Neural cell (in vitro differentiated cells): Measurements from ENCODE around the gene ELAC1. TPM values are rescaled to one million over a fixed set of nuclear protein-coding genes. Genes with fewer than 3 reads are reported as not detected.

Experiments
- H2AFZ ChIP-seq: fragments of 200-600, 300-800 bp; sonication (generic), shearing (Covaris generic); 2 replicates; pipeline ENCODE4 v1.6.0; 2014; ENCODE audit warnings: low read depth, mild to moderate bottlenecking, antibody characterized with exemption, low read length, moderate library complexity
- H3F3A ChIP-seq: fragments of 200-600 bp; shearing (Covaris generic); 2 replicates; pipeline ENCODE4 v1.6.1; 2016; ENCODE audit warnings: mild to moderate bottlenecking, moderate library complexity, mixed read lengths, antibody characterized with exemption, low read length; ENCODE audit not compliant: insufficient read depth, poor library complexity, severe bottlenecking
- H3K27ac ChIP-seq: fragments of 200-600, 300-800 bp; sonication (generic), shearing (Covaris generic); 2 replicates; pipeline ENCODE4 v1.5.1; 2014; ENCODE audit warnings: mild to moderate bottlenecking, low read length, moderate library complexity
- H3K27me3 ChIP-seq: fragments of 300-800, 200-600 bp; sonication (generic), shearing (Covaris generic); 2 replicates; pipeline ENCODE4 v1.6.0; 2014; ENCODE audit warnings: mild to moderate bottlenecking, low read depth, low read length, moderate library complexity; ENCODE audit not compliant: insufficient read depth
- H3K36me3 ChIP-seq: fragments of 300-800, 200-600 bp; sonication (generic), shearing (Covaris generic); 2 replicates; pipeline ENCODE4 v1.5.1; 2014; ENCODE audit warnings: mild to moderate bottlenecking, antibody characterized with exemption, low read length, moderate library complexity; ENCODE audit not compliant: insufficient read depth
- H3K4me2 ChIP-seq: fragments of 300-800, 200-600 bp; sonication (generic), shearing (Covaris generic); 2 replicates; pipeline ENCODE4 v1.6.0; 2014; ENCODE audit warnings: mild to moderate bottlenecking, low read length
- H3K4me3 ChIP-seq: fragments of 300-800, 200-600 bp; sonication (generic), shearing (Covaris generic); 2 replicates; pipeline ENCODE4 v1.5.1; 2014; ENCODE audit warnings: mild to moderate bottlenecking, low read length, moderate library complexity
- H3K79me2 ChIP-seq: fragments of 200-600 bp; shearing (Covaris generic); replicated peaks from 2 replicates; pipeline ENCODE4 v1.6.0; 2014; ENCODE audit warnings: mild to moderate bottlenecking, low read length, moderate library complexity; ENCODE audit not compliant: insufficient read depth
- H3K9ac ChIP-seq: fragments of 300-800, 200-600 bp; sonication (generic), shearing (Covaris generic); 2 replicates; pipeline ENCODE4 v1.6.1; 2016; ENCODE audit warnings: mild to moderate bottlenecking, low read length, mixed read lengths
- H3K9me2 ChIP-seq: fragments of 200-600 bp; shearing (Covaris generic); 2 replicates; pipeline ENCODE4 v1.6.1; 2016; ENCODE audit warnings: mild to moderate bottlenecking, low read length, mixed read lengths; ENCODE audit not compliant: insufficient read depth
- H3K9me3 ChIP-seq: fragments of 200-600, 300-800 bp; sonication (generic), shearing (Covaris generic); 2 replicates; pipeline ENCODE4 v1.6.1; 2016; ENCODE audit warnings: mild to moderate bottlenecking, mixed run types, low read length, moderate library complexity, mixed read lengths
- H4K20me1 ChIP-seq: fragments of 200-600 bp; shearing (Covaris generic); 2 replicates; pipeline ENCODE4 v1.6.1; 2016; ENCODE audit warnings: mild to moderate bottlenecking, mixed run types; ENCODE audit not compliant: insufficient read depth
- CTCF ChIP-seq: fragments of 450-650 bp; IDR thresholded peaks from 2 replicates; pipeline ENCODE4 v1.5.1; 2014; ENCODE audit warnings: antibody characterized with exemption, mild to moderate bottlenecking, moderate library complexity; ENCODE audit not compliant: poor library complexity, severe bottlenecking
- EP300 ChIP-seq: fragments of 450-650 bp; conservative IDR thresholded peaks from 2 replicates; pipeline ENCODE4 v1.6.1; 2014; ENCODE audit warnings: antibody characterized with exemption, mild to moderate bottlenecking, moderate library complexity; ENCODE audit not compliant: poor library complexity, severe bottlenecking
- EZH2 ChIP-seq: fragments of 200-600, 300-800 bp; shearing (Covaris generic), sonication (generic); IDR thresholded peaks from 2 replicates; pipeline ENCODE4 v1.6.1; 2014; ENCODE audit warnings: antibody characterized with exemption, low read length, borderline replicate concordance, mild to moderate bottlenecking; ENCODE audit not compliant: insufficient read depth, poor library complexity, severe bottlenecking
- MXI1 ChIP-seq: fragments of 450-650 bp; conservative IDR thresholded peaks from 2 replicates; pipeline ENCODE4 v1.6.1; 2014; ENCODE audit warnings: antibody characterized with exemption, mild to moderate bottlenecking; ENCODE audit not compliant: poor library complexity, severe bottlenecking
- POLR2AphosphoS5 ChIP-seq: IDR thresholded peaks from 2 replicates; pipeline ENCODE4 v1.6.1; 2012
- RAD21 ChIP-seq: fragments of 450-650 bp; conservative IDR thresholded peaks from 2 replicates; pipeline ENCODE4 v1.6.1; 2014; ENCODE audit warnings: antibody characterized with exemption, mild to moderate bottlenecking, moderate library complexity
- SMC3 ChIP-seq: fragments of 450-650 bp; conservative IDR thresholded peaks from 2 replicates; pipeline ENCODE4 v1.6.1; 2014; ENCODE audit warnings: antibody characterized with exemption, mild to moderate bottlenecking, moderate library complexity; ENCODE audit not compliant: poor library complexity
- TAF1 ChIP-seq: IDR thresholded peaks from 2 replicates; pipeline ENCODE4 v1.6.1; 2012; ENCODE audit warnings: low read depth
- polyA plus RNA-seq: library from polyadenylated mRNA; depleted of rRNA; stranded (reverse); fragments of >200 nt; gene quantifications from 2 replicates; pipeline ENCODE4 v1.2.3, GENCODE V29; 2014
- TF ChIP-seq, protein P1 (sequence below): IDR thresholded peaks from 2 replicates; pipeline ENCODE4 v1.6.1; 2012; ENCODE audit warnings: borderline replicate concordance

ELAC1 gene
- polyA plus RNA-seq, 1 donor from 2014 or later: 20.6 TPM

DNA sequence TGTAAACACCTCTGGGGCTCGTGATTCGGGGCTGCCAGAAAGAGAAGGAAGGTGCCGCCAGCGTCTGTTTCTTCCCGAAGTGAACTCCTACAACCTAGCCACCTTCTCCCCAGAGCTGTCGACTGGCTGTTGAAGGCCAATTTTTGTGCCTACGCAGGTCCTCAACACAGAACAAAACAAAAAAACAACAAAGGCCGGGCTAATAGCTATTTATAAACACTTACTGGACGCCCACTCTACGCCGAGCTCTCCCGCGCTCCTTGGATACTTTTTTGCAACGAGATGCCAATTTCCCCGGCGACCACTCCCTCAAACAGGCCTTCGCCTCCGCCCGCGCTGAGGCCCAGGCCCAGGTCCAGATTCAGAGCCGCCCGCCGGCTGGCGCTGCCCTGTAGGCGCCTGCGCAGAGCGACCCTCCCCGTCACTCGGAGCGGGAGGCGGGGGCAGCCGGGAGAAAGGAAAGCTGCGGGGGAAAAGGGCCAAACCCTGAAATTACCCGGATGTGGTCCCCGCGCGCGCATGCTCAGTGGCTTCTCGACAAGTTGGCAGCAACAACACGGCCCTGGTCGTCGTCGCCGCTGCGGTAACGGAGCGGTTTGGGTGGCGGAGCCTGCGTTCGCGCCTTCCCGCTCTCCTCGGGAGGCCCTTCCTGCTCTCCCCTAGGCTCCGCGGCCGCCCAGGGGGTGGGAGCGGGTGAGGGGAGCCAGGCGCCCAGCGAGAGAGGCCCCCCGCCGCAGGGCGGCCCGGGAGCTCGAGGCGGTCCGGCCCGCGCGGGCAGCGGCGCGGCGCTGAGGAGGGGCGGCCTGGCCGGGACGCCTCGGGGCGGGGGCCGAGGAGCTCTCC lies 62.1 kb downstream of the ELAC1 start, which contains the start of gene SMAD4:
Gene SMAD4 (plus strand): TSS at position 520 of the 843 bp plus-strand sequence. CDS start 16,834 bp downstream, outside the sequence.
- no peaks in the 10 kb centered on the region for H3K9me3 ChIP-seq
- TF ChIP-seq SMC3: peak; percentile 26
- peak; percentile 98 for TF ChIP-seq POLR2AphosphoS5
- TF ChIP-seq CTCF: peak; percentile 14
- peak; percentile 52 for TF ChIP-seq TAF1
- no peak for TF ChIP-seq EZH2
- TF ChIP-seq, protein P1, sequence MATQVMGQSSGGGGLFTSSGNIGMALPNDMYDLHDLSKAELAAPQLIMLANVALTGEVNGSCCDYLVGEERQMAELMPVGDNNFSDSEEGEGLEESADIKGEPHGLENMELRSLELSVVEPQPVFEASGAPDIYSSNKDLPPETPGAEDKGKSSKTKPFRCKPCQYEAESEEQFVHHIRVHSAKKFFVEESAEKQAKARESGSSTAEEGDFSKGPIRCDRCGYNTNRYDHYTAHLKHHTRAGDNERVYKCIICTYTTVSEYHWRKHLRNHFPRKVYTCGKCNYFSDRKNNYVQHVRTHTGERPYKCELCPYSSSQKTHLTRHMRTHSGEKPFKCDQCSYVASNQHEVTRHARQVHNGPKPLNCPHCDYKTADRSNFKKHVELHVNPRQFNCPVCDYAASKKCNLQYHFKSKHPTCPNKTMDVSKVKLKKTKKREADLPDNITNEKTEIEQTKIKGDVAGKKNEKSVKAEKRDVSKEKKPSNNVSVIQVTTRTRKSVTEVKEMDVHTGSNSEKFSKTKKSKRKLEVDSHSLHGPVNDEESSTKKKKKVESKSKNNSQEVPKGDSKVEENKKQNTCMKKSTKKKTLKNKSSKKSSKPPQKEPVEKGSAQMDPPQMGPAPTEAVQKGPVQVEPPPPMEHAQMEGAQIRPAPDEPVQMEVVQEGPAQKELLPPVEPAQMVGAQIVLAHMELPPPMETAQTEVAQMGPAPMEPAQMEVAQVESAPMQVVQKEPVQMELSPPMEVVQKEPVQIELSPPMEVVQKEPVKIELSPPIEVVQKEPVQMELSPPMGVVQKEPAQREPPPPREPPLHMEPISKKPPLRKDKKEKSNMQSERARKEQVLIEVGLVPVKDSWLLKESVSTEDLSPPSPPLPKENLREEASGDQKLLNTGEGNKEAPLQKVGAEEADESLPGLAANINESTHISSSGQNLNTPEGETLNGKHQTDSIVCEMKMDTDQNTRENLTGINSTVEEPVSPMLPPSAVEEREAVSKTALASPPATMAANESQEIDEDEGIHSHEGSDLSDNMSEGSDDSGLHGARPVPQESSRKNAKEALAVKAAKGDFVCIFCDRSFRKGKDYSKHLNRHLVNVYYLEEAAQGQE: peak; percentile 59
- TF ChIP-seq RAD21: no peak
- peak; percentile 43 for TF ChIP-seq EP300
- peak; percentile 32 for TF ChIP-seq MXI1
- H3K79me2 ChIP-seq: peaks cover 54% of the 10 kb centered on the region
- no peaks in the 10 kb centered on the region for H3K27me3 ChIP-seq
- H3K36me3 ChIP-seq: peaks cover 19% of the 10 kb centered on the region
- peak within 1 kb of the TSS; percentile 86 for H3K9ac ChIP-seq
- H2AFZ ChIP-seq: peak within 1 kb of the TSS; percentile 90
- no peaks in the 10 kb centered on the region for H3F3A ChIP-seq
- peak within 1 kb of the TSS; percentile 90 for H3K4me2 ChIP-seq
- H3K27ac ChIP-seq: peak within 1 kb of the TSS; percentile 89
- peaks cover 12% of the 10 kb centered on the region for H4K20me1 ChIP-seq
- no peaks in the 10 kb centered on the region for H3K9me2 ChIP-seq
- H3K4me3 ChIP-seq: peak within 1 kb of the TSS; percentile 88

GRCh38 chr18:51030537-51031258 lies 62.9 kb downstream of the ELAC1 start:
- H3K36me3 ChIP-seq: peaks cover 14% of the 10 kb centered on the region
- H3K9ac ChIP-seq: peak overlapping the region; percentile 86
- H3K4me3 ChIP-seq: peak overlapping the region; percentile 88
- no peaks in the 10 kb centered on the region for H3K9me2 ChIP-seq
- H3K9me3 ChIP-seq: no peaks in the 10 kb centered on the region
- H3F3A ChIP-seq: no peaks in the 10 kb centered on the region
- H4K20me1 ChIP-seq: peaks cover 12% of the 10 kb centered on the region
- H3K79me2 ChIP-seq: peaks cover 61% of the 10 kb centered on the region
- H3K27me3 ChIP-seq: no peaks in the 10 kb centered on the region
- TF ChIP-seq MXI1 (peak; percentile 58), POLR2AphosphoS5 (no peak), CTCF (no peak)
- no peak overlapping the region for H2AFZ ChIP-seq
- H3K27ac ChIP-seq: peak overlapping the region; percentile 89
- peak overlapping the region; percentile 90 for H3K4me2 ChIP-seq
